WTC11 (cell line): Measurements from ENCODE around the gene MGAT2.

Source experiments
- ATF3 ChIP-seq: sonication (generic); formaldehyde crosslinking; conservative IDR thresholded peaks from 2 replicates; pipeline ENCODE4 v1.8.1; 2022; ENCODE audit warnings: mild to moderate bottlenecking, missing genetic modification reagents
- CREM ChIP-seq: sonication (generic); formaldehyde crosslinking; IDR thresholded peaks from 2 replicates; pipeline ENCODE4 v1.8.1; 2022; ENCODE audit warnings: mild to moderate bottlenecking, missing genetic modification reagents, moderate library complexity
- CTCF ChIP-seq: fragments of 200-600 bp; IDR thresholded peaks from 2 replicates; pipeline ENCODE4 v1.8.0; 2022; ENCODE audit warnings: antibody characterized with exemption
- E2F5 ChIP-seq: sonication (generic); formaldehyde crosslinking; IDR thresholded peaks from 2 replicates; pipeline ENCODE4 v1.8.1; 2022; ENCODE audit warnings: mild to moderate bottlenecking, moderate library complexity, missing genetic modification reagents
- ESRRA ChIP-seq: sonication (generic); formaldehyde crosslinking; IDR thresholded peaks from 2 replicates; pipeline ENCODE4 v1.8.1; 2022; ENCODE audit warnings: mild to moderate bottlenecking, missing genetic modification reagents, borderline replicate concordance
- ETV6 ChIP-seq: sonication (generic); formaldehyde crosslinking; IDR thresholded peaks from 2 replicates; pipeline ENCODE4 v1.8.1; 2022; ENCODE audit warnings: mild to moderate bottlenecking, missing genetic modification reagents
- IRF2 ChIP-seq: sonication (generic); formaldehyde crosslinking; IDR thresholded peaks from 2 replicates; pipeline ENCODE4 v1.8.0; 2022; ENCODE audit warnings: low read depth, missing genetic modification reagents, borderline replicate concordance
- MAX ChIP-seq: sonication (generic); formaldehyde crosslinking; IDR thresholded peaks from 2 replicates; pipeline ENCODE4 v1.8.0; 2022; ENCODE audit warnings: mild to moderate bottlenecking, missing genetic modification reagents
- MLX ChIP-seq: sonication (generic); formaldehyde crosslinking; IDR thresholded peaks from 2 replicates; pipeline ENCODE4 v1.8.1; 2023; ENCODE audit warnings: mild to moderate bottlenecking, missing genetic modification reagents, moderate library complexity
- PRDM15 ChIP-seq: sonication (generic); formaldehyde crosslinking; IDR thresholded peaks from 2 replicates; pipeline ENCODE4 v1.8.0; 2022; ENCODE audit warnings: missing genetic modification reagents
- SP1 ChIP-seq: sonication (generic); formaldehyde crosslinking; conservative IDR thresholded peaks from 2 replicates; pipeline ENCODE4 v1.8.1; 2022; ENCODE audit warnings: missing genetic modification reagents
- TF ChIP-seq, protein P1 (sequence below): sonication (generic); formaldehyde crosslinking; IDR thresholded peaks from 2 replicates; pipeline ENCODE4 v1.8.1; 2023; ENCODE audit warnings: mild to moderate bottlenecking, moderate library complexity, missing genetic modification reagents
- TF ChIP-seq, protein P2 (sequence below): sonication (generic); formaldehyde crosslinking; IDR thresholded peaks from 2 replicates; pipeline ENCODE4 v1.8.1; 2022; ENCODE audit warnings: low read depth, missing genetic modification reagents, borderline replicate concordance
- TF ChIP-seq, protein P3 (sequence below): sonication (generic); formaldehyde crosslinking; conservative IDR thresholded peaks from 2 replicates; pipeline ENCODE4 v1.8.1; 2023; ENCODE audit warnings: mild to moderate bottlenecking, low read depth, missing genetic modification reagents, moderate library complexity

DNA sequence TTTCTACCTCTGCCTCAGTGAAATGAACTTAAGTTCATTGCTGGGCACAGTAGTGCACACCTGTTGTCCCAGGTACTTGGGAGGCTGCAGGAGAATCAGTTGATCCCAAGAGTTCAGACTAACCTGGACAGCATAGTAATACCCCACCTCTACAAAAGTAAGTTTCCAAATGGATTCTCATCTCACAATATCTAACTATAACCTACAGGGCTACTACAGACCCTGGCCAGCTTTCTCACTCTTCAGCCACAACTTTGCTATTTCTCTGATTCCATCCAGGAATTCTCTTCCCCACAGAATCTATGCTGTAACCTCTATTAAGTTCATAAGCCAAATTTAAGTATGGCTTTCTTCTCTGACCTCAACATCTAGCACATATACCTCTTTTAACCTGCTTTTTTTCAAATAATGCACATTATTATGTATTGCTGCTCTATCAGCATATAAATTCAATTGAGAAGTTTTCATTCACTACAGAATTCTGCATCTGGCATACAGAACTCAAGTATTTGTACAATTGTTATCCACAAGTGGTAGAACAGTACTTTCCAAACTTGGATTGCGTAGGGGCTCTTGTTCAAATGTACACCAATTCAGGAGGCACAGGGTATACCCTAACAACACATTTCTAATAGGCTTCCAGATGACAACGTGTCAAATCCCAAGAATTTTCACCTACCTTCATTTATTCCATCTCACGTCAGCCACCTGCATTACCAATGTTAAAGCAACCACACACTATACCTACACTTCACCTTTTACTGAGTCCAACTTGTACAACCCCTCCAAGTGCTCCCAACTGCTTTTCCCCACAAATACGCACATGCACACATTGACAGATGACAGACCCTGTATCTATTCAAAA lies 38.3 kb upstream of the MGAT2 start:
- TF ChIP-seq CTCF = no peak
- no peak for TF ChIP-seq MAX (CRISPR knock-in tag)
- TF ChIP-seq ATF3 (CRISPR knock-in tag) = no peak
- no peak for TF ChIP-seq ESRRA (CRISPR knock-in tag)
- no peak for TF ChIP-seq IRF2 (CRISPR knock-in tag)
- TF ChIP-seq, protein P1, sequence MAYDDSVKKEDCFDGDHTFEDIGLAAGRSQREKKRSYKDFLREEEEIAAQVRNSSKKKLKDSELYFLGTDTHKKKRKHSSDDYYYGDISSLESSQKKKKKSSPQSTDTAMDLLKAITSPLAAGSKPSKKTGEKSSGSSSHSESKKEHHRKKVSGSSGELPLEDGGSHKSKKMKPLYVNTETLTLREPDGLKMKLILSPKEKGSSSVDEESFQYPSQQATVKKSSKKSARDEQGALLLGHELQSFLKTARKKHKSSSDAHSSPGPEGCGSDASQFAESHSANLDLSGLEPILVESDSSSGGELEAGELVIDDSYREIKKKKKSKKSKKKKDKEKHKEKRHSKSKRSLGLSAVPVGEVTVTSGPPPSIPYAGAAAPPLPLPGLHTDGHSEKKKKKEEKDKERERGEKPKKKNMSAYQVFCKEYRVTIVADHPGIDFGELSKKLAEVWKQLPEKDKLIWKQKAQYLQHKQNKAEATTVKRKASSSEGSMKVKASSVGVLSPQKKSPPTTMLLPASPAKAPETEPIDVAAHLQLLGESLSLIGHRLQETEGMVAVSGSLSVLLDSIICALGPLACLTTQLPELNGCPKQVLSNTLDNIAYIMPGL (CRISPR knock-in tag) = no peak
- no peak for TF ChIP-seq E2F5 (CRISPR knock-in tag)
- no peak for TF ChIP-seq MLX (CRISPR knock-in tag)
- no peak for TF ChIP-seq SP1 (CRISPR knock-in tag)
- TF ChIP-seq, protein P2, sequence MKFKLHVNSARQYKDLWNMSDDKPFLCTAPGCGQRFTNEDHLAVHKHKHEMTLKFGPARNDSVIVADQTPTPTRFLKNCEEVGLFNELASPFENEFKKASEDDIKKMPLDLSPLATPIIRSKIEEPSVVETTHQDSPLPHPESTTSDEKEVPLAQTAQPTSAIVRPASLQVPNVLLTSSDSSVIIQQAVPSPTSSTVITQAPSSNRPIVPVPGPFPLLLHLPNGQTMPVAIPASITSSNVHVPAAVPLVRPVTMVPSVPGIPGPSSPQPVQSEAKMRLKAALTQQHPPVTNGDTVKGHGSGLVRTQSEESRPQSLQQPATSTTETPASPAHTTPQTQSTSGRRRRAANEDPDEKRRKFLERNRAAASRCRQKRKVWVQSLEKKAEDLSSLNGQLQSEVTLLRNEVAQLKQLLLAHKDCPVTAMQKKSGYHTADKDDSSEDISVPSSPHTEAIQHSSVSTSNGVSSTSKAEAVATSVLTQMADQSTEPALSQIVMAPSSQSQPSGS = no peak
- TF ChIP-seq PRDM15 (CRISPR knock-in tag) = no peak
- no peak for TF ChIP-seq ETV6
- no peak for TF ChIP-seq CREM (CRISPR knock-in tag)
- TF ChIP-seq, protein P3, sequence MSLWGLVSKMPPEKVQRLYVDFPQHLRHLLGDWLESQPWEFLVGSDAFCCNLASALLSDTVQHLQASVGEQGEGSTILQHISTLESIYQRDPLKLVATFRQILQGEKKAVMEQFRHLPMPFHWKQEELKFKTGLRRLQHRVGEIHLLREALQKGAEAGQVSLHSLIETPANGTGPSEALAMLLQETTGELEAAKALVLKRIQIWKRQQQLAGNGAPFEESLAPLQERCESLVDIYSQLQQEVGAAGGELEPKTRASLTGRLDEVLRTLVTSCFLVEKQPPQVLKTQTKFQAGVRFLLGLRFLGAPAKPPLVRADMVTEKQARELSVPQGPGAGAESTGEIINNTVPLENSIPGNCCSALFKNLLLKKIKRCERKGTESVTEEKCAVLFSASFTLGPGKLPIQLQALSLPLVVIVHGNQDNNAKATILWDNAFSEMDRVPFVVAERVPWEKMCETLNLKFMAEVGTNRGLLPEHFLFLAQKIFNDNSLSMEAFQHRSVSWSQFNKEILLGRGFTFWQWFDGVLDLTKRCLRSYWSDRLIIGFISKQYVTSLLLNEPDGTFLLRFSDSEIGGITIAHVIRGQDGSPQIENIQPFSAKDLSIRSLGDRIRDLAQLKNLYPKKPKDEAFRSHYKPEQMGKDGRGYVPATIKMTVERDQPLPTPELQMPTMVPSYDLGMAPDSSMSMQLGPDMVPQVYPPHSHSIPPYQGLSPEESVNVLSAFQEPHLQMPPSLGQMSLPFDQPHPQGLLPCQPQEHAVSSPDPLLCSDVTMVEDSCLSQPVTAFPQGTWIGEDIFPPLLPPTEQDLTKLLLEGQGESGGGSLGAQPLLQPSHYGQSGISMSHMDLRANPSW (CRISPR knock-in tag) = no peak
